Tongue (tissue), 2 donors: ENCODE results near the gene EFNB3. TPM values are rescaled to one million over a fixed set of nuclear protein-coding genes. Genes with fewer than 3 reads are reported as not detected.

Experiments
- DNase-seq: peaks from one replicate; pipeline ENCODE4 v3.0.0-alpha.2; 2015
- total RNA-seq: library from RNA; depleted of rRNA; stranded (reverse); fragments of >200 nt; gene quantifications from one replicate; pipeline ENCODE4 v1.2.3, GENCODE V29; 2014

EFNB3 gene
- 2.3 TPM for total RNA-seq

- peak; percentile 73 for DNase-seq
Observed at GRCh38 chr17:7704601-7705268, at the start of gene EFNB3. TSS of gene EFNB3 (plus strand) at chr17:7705202. CDS start at chr17:7705599, 397 bp downstream.

- no peak for DNase-seq
Observed at GRCh38 chr17:7655541-7655840, 49.5 kb upstream of the EFNB3 start.

- peak; percentile 50 for DNase-seq
Observed at GRCh38 chr17:7656958-7657609, 47.9 kb upstream of the EFNB3 start.

GRCh38 chr17:7667656-7668406 is 37.2 kb upstream of the EFNB3 start:
- peak; percentile 73 for DNase-seq

GRCh38 chr17:7668482-7668881 is 36.5 kb upstream of the EFNB3 start:
- no peak for DNase-seq

- no peak for DNase-seq
Observed at GRCh38 chr17:7673239-7673638, 31.8 kb upstream of the EFNB3 start.

- DNase-seq, result no peak
Observed at GRCh38 chr17:7674934-7675333, 30.1 kb upstream of the EFNB3 start.

GRCh38 chr17:7676533-7676932 is 28.5 kb upstream of the EFNB3 start:
- no peak for DNase-seq

- no peak for DNase-seq
Observed at GRCh38 chr17:7677388-7678067, 27.5 kb upstream of the EFNB3 start.

- DNase-seq, result no peak
Observed at GRCh38 chr17:7684851-7685532, 20.0 kb upstream of the EFNB3 start.

- DNase-seq, result peak; percentile 97
Observed at GRCh38 chr17:7685533-7686221, 19.3 kb upstream of the EFNB3 start.

GRCh38 chr17:7686222-7687071 is 18.6 kb upstream of the EFNB3 start:
- peak; percentile 95 for DNase-seq

- DNase-seq, result peak; percentile 97
Observed at GRCh38 chr17:7687072-7687907, 17.7 kb upstream of the EFNB3 start, which contains the start of gene TP53. TSS of gene TP53 (minus strand) at chr17:7687490. CDS start at chr17:7676594, 10,896 bp downstream.

- DNase-seq, result peak; percentile 99
Observed at GRCh38 chr17:7687908-7688807, 16.8 kb upstream of the EFNB3 start, which contains the start of gene WRAP53. TSS of gene WRAP53 (plus strand) at chr17:7688477. CDS start at chr17:7688649, 172 bp downstream.

GRCh38 chr17:7688808-7689316 is 16.1 kb upstream of the EFNB3 start:
- DNase-seq, result no peak

- DNase-seq, result no peak
Observed at GRCh38 chr17:7695586-7695985, 9.4 kb upstream of the EFNB3 start.

GRCh38 chr17:7697828-7698588 is 7.0 kb upstream of the EFNB3 start:
- DNase-seq, result no peak
